Measurements from ENCODE around the gene PCK1. TPM values are rescaled to one million over a fixed set of nuclear protein-coding genes. Genes with fewer than 3 reads are reported as not detected.

PCK1 gene
- polyA plus RNA-seq, 3 donors, result not detected

DNA sequence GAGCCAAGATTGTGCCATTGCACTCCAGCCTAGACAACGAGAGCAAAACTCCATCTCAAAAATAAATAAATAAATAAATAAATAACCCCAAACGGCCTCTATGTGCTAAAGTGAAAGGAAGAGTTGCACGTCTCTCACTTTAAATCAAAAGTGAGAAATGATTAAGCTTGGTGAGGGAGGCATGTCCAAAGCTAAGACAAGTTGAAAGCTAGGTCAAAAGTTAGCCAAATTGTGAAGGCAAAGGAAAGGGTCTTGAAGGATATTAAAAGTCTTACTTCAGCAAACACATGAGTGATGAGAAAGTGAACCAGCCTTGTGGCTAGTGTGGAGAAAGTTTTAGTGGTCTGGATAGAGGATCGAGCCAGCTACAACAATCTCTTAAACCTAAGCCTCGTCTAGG is 45.0 kb downstream of the PCK1 start:
- peaks cover 10 to 31% (median 10%) of the 10 kb centered on the region in 3 donors for H3K27me3 Mint-ChIP-seq (ENCODE audit: low read depth in 3 of 3)
- TF ChIP-seq, protein P1, sequence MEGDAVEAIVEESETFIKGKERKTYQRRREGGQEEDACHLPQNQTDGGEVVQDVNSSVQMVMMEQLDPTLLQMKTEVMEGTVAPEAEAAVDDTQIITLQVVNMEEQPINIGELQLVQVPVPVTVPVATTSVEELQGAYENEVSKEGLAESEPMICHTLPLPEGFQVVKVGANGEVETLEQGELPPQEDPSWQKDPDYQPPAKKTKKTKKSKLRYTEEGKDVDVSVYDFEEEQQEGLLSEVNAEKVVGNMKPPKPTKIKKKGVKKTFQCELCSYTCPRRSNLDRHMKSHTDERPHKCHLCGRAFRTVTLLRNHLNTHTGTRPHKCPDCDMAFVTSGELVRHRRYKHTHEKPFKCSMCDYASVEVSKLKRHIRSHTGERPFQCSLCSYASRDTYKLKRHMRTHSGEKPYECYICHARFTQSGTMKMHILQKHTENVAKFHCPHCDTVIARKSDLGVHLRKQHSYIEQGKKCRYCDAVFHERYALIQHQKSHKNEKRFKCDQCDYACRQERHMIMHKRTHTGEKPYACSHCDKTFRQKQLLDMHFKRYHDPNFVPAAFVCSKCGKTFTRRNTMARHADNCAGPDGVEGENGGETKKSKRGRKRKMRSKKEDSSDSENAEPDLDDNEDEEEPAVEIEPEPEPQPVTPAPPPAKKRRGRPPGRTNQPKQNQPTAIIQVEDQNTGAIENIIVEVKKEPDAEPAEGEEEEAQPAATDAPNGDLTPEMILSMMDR (IDR thresholded peaks at IDR 0.05), result no peak
- Histone ChIP-seq H3K79me2 (ENCODE audit: insufficient read depth, low read length) (no peaks in the 10 kb centered on the region), H3K36me3 (replicated peaks in 1 of 2; ENCODE audit: control insufficient read depth in 1 of 2, insufficient read depth in 2 of 2, low read length in 2 of 2) (peaks cover 0 to 5% of the 10 kb centered on the region in 2 donors), H2AFZ (ENCODE audit: insufficient read depth, low read depth, low read length, poor library complexity, severe bottlenecking) (no peak overlapping the region), H3K9me3 (replicated peaks in 1 of 2; ENCODE audit: control insufficient read depth in 1 of 2, insufficient read depth in 1 of 2, low read length in 2 of 2) (no peaks in the 10 kb centered on the region), H3K27ac (ENCODE audit: low read depth in 1 of 2, low read length in 2 of 2) (no peak overlapping the region), H4K20me1 (ENCODE audit: insufficient read depth, low read length) (no peaks in the 10 kb centered on the region), H3K9ac (ENCODE audit: insufficient read depth, low read length, poor library complexity, severe bottlenecking) (no peak overlapping the region), H3K4me1 (ENCODE audit: control insufficient read depth in 1 of 2, insufficient read depth in 2 of 2, low read length in 2 of 2) (no peaks in the 10 kb centered on the region), H3K27me3 (ENCODE audit: control insufficient read depth in 2 of 2, insufficient read depth in 2 of 2, low read length in 2 of 2) (no peaks in the 10 kb centered on the region), H3K4me2 (replicated peaks; ENCODE audit: extremely low read depth, low read length, poor library complexity, severe bottlenecking) (no peak overlapping the region), H3K4me3 (replicated peaks in 1 of 3; ENCODE audit: low read depth in 2 of 3, low read length in 3 of 3) (no peak overlapping the region)
- peaks cover 1 to 3% (median 2%) of the 10 kb centered on the region in 7 donors for H3K9me3 Mint-ChIP-seq
- H3K27ac Mint-ChIP-seq, result no peak overlapping the region
- peaks cover 4% of the 10 kb centered on the region for H3K4me1 Mint-ChIP-seq
- intact Hi-C loops (cut with micrococcal nuclease), result no loop called here
- DNase-seq, result no peak
- 67% methylated on average over 1 of the region's 5 CpGs for WGBS (ENCODE audit: insufficient coverage)
- no peak overlapping the region for H3K4me3 Mint-ChIP-seq
- peaks cover 2 to 33% of the 10 kb centered on the region in 2 donors for H3K36me3 Mint-ChIP-seq

DNA sequence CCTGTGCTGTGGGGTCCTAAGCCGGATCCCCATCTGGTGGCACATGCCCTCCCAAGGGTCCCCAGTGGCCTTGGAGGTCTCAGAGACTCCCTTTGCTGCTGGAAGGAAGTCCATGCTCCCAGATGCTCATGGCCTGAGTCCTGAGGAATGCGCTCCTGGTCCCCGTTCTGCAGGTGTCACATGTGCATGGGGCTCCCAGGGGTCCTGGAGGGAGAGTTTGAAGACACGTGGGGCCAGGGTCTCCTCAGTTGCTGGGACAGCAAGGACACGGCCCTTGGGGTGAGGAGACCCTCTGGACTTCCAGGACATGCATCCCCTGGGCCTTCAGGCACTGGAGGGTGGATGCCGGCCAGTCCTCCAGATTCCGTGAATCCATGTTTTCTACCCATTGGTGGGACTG is 47.6 kb downstream of the PCK1 start:
- DNase-seq, result no peak
- TF ChIP-seq, protein P1 (IDR thresholded peaks at IDR 0.05), result no peak

More for the DNA sequence above, 47.6 kb downstream of the PCK1 start:
- no peak overlapping the region for H3K4me3 Mint-ChIP-seq
- Histone ChIP-seq H3K9ac (ENCODE audit: insufficient read depth, low read length, poor library complexity, severe bottlenecking) (no peak overlapping the region), H3K9me3 (replicated peaks in 1 of 2; ENCODE audit: control insufficient read depth in 1 of 2, insufficient read depth in 1 of 2, low read length in 2 of 2) (no peaks in the 10 kb centered on the region), H3K4me3 (replicated peaks in 1 of 3; ENCODE audit: low read depth in 2 of 3, low read length in 3 of 3) (no peak overlapping the region), H3K4me1 (ENCODE audit: control insufficient read depth in 1 of 2, insufficient read depth in 2 of 2, low read length in 2 of 2) (no peaks in the 10 kb centered on the region), H3K27me3 (ENCODE audit: control insufficient read depth in 2 of 2, insufficient read depth in 2 of 2, low read length in 2 of 2) (no peaks in the 10 kb centered on the region), H3K4me2 (replicated peaks; ENCODE audit: extremely low read depth, low read length, poor library complexity, severe bottlenecking) (no peak overlapping the region), H3K27ac (ENCODE audit: low read depth in 1 of 2, low read length in 2 of 2) (no peak overlapping the region), H3K79me2 (ENCODE audit: insufficient read depth, low read length) (no peaks in the 10 kb centered on the region), H4K20me1 (ENCODE audit: insufficient read depth, low read length) (no peaks in the 10 kb centered on the region), H2AFZ (ENCODE audit: insufficient read depth, low read depth, low read length, poor library complexity, severe bottlenecking) (no peak overlapping the region), H3K36me3 (replicated peaks in 1 of 2; ENCODE audit: control insufficient read depth in 1 of 2, insufficient read depth in 2 of 2, low read length in 2 of 2) (peaks cover 0 to 11% of the 10 kb centered on the region in 2 donors)
- WGBS (ENCODE audit: insufficient coverage), result 97% methylated on average over 4 of the region's 7 CpGs
- no peak overlapping the region for H3K27ac Mint-ChIP-seq
- H3K4me1 Mint-ChIP-seq, result peaks cover 4% of the 10 kb centered on the region
- H3K36me3 Mint-ChIP-seq, result peaks cover 4 to 43% of the 10 kb centered on the region in 2 donors
- peaks cover 0 to 5% (median 0%) of the 10 kb centered on the region in 7 donors for H3K9me3 Mint-ChIP-seq
- H3K27me3 Mint-ChIP-seq (ENCODE audit: low read depth in 3 of 3), result peaks cover 6 to 23% (median 7%) of the 10 kb centered on the region in 3 donors
- intact Hi-C loops (cut with micrococcal nuclease), result no loop called here

All from CD14-positive monocyte (primary cell).